Smooth muscle cell (in vitro differentiated cells): ENCODE results near the gene NHEJ1. TPM values are rescaled to one million over a fixed set of nuclear protein-coding genes. Genes with fewer than 3 reads are reported as not detected.

Experiments used
- DNase-seq: peaks from one replicate; lab custom pipeline; 2025; ENCODE audit not compliant: unreplicated experiment; lab: John Stamatoyannopoulos, UW
- H2AFZ ChIP-seq: fragments of 200-600 bp; sonication (generic); 2 replicates; pipeline ENCODE4 v1.6.0; 2016; ENCODE audit warnings: antibody characterized with exemption, low read depth, mild to moderate bottlenecking
- H3F3A ChIP-seq: fragments of 200-600 bp; sonication (generic); 2 replicates; pipeline ENCODE4 v1.6.0; 2017; ENCODE audit warnings: antibody characterized with exemption, low read depth
- H3K27ac ChIP-seq: fragments of 200-600 bp; sonication (generic); 2 replicates; pipeline ENCODE4 v1.5.1; 2016; ENCODE audit warnings: low read depth, mild to moderate bottlenecking
- H3K27me3 ChIP-seq: fragments of 200-600 bp; sonication (generic); 2 replicates; pipeline ENCODE4 v1.6.1; 2016; ENCODE audit warnings: low read depth, mild to moderate bottlenecking
- H3K36me3 ChIP-seq: fragments of 200-600 bp; sonication (generic); 2 replicates; pipeline ENCODE4 v1.5.1; 2016; ENCODE audit warnings: low read depth
- H3K4me1 ChIP-seq: fragments of 200-600 bp; sonication (generic); 2 replicates; pipeline ENCODE4 v1.5.1; 2016; ENCODE audit warnings: low read depth
- H3K4me2 ChIP-seq: fragments of 200-600 bp; sonication (generic); 2 replicates; pipeline ENCODE4 v1.6.0; 2016; ENCODE audit warnings: mild to moderate bottlenecking
- H3K4me3 ChIP-seq: fragments of 200-600 bp; sonication (generic); 2 replicates; pipeline ENCODE4 v1.5.1; 2016; ENCODE audit warnings: mild to moderate bottlenecking
- H3K79me2 ChIP-seq: fragments of 200-600 bp; sonication (generic); 2 replicates; pipeline ENCODE4 v1.6.0; 2016; ENCODE audit warnings: low read depth, mild to moderate bottlenecking
- H3K9ac ChIP-seq: fragments of 200-600 bp; sonication (generic); 2 replicates; pipeline ENCODE4 v1.6.0; 2016; ENCODE audit warnings: low read depth
- H3K9me3 ChIP-seq: fragments of 200-600 bp; sonication (generic); replicated peaks from 2 replicates; pipeline ENCODE4 v1.5.1; 2016; ENCODE audit warnings: low read depth
- H4K20me1 ChIP-seq: fragments of 200-600 bp; sonication (generic); 2 replicates; pipeline ENCODE4 v1.6.0; 2016; ENCODE audit warnings: low read depth
- CTCF ChIP-seq: fragments of 200-600 bp; sonication (generic); IDR thresholded peaks from 2 replicates; pipeline ENCODE4 v1.5.1; 2017; ENCODE audit warnings: borderline replicate concordance, mild to moderate bottlenecking, antibody characterized with exemption; ENCODE audit not compliant: insufficient read depth, poor library complexity, severe bottlenecking
- WGBS: methylation state at CpG from one replicate; pipeline ENCODE4 v1.1.7; 2016; ENCODE audit warnings: low lambda C conversion rate; 5-methylcytosine and 5-hydroxymethylcytosine counted together
- polyA plus RNA-seq: library from polyadenylated mRNA; unstranded; fragments of >200 nt; fragmentation: Nextera tagmentation; extraction: Ambion mirVana; gene quantifications from 2 replicates; pipeline ENCODE4 v1.2.1, GENCODE V29; 2016
- total RNA-seq: library from RNA; depleted of rRNA; stranded (reverse); fragments of >200 nt; gene quantifications from 2 replicates; pipeline ENCODE4 v1.2.3, GENCODE V29; 2014

NHEJ1 gene
- total and polyA plus RNA-seq, 2 experiments from 2014 or later = 6.0 to 8.5 TPM

- peaks cover 14% of the 10 kb centered on the region for H3K79me2 ChIP-seq
- no peaks in the 10 kb centered on the region for H3K27me3 ChIP-seq
- no peak overlapping the region for H3K4me3 ChIP-seq
- no peak for DNase-seq
- peaks cover 7% of the 10 kb centered on the region for H4K20me1 ChIP-seq
- no peak overlapping the region for H2AFZ ChIP-seq
- no peaks in the 10 kb centered on the region for H3K9me3 ChIP-seq
- WGBS = 93% methylated on average over 8 of the region's 8 CpGs
- H3K27ac ChIP-seq = no peak overlapping the region
- no peaks in the 10 kb centered on the region for H3K36me3 ChIP-seq
- H3F3A ChIP-seq = no peaks in the 10 kb centered on the region
- no peak overlapping the region for H3K9ac ChIP-seq
- no peaks in the 10 kb centered on the region for H3K4me1 ChIP-seq
- H3K4me2 ChIP-seq = no peak overlapping the region
- no peak for TF ChIP-seq CTCF
These were observed 21.9 kb upstream of the NHEJ1 start for GRCh38 chr2:219182331-219183150.

- peaks cover 14% of the 10 kb centered on the region for H3K79me2 ChIP-seq
- no peak overlapping the region for H3K9ac ChIP-seq
- peaks cover 7% of the 10 kb centered on the region for H4K20me1 ChIP-seq
- H3K27me3 ChIP-seq = no peaks in the 10 kb centered on the region
- no peaks in the 10 kb centered on the region for H3K36me3 ChIP-seq
- no peak for DNase-seq
- H3K9me3 ChIP-seq = no peaks in the 10 kb centered on the region
- H3K4me3 ChIP-seq = no peak overlapping the region
- no peak for TF ChIP-seq CTCF
- 92% methylated on average over 6 of the region's 6 CpGs for WGBS
- H3K4me2 ChIP-seq = no peak overlapping the region
- no peak overlapping the region for H2AFZ ChIP-seq
- H3K4me1 ChIP-seq = no peaks in the 10 kb centered on the region
- H3F3A ChIP-seq = no peaks in the 10 kb centered on the region
- no peak overlapping the region for H3K27ac ChIP-seq
These were observed 20.9 kb upstream of the NHEJ1 start for GRCh38 chr2:219181531-219181930.

GRCh38 chr2:219180961-219181360 is 20.3 kb upstream of the NHEJ1 start:
- Histone ChIP-seq H3K4me3 (no peak overlapping the region), H3K36me3 (no peaks in the 10 kb centered on the region), H3K9me3 (no peaks in the 10 kb centered on the region), H3K27ac (no peak overlapping the region), H3K9ac (no peak overlapping the region), H3K27me3 (no peaks in the 10 kb centered on the region), H3K4me1 (peaks cover 1% of the 10 kb centered on the region), H3F3A (no peaks in the 10 kb centered on the region), H2AFZ (no peak overlapping the region), H3K4me2 (no peak overlapping the region), H4K20me1 (peaks cover 7% of the 10 kb centered on the region), H3K79me2 (peaks cover 14% of the 10 kb centered on the region)
- no peak for TF ChIP-seq CTCF
- DNase-seq = no peak
- WGBS = 90% methylated on average over 5 of the region's 5 CpGs
